GM19099 (cell line): ENCODE data around the gene ZDHHC8.

ENCODE experiments used
- POLR2A ChIP-seq: IDR thresholded peaks from 3 replicates; pipeline ENCODE4 v1.6.1; 2011; ENCODE audit warnings: low read depth; ENCODE audit not compliant: insufficient read length; ENCODE audit errors: extremely low read depth

The ZDHHC8 gene

GRCh38 chr22:20138868-20139267 is 7.3 kb downstream of the ZDHHC8 start:
- no peak for TF ChIP-seq POLR2A

- TF ChIP-seq POLR2A: no peak
These were observed 7.9 kb downstream of the ZDHHC8 start for GRCh38 chr22:20139391-20140106.

- TF ChIP-seq POLR2A: no peak
These were observed 8.5 kb downstream of the ZDHHC8 start for GRCh38 chr22:20140107-20140445.

GRCh38 chr22:20140521-20140964 is 8.9 kb downstream of the ZDHHC8 start:
- no peak for TF ChIP-seq POLR2A

- TF ChIP-seq POLR2A: no peak
These were observed 9.8 kb downstream of the ZDHHC8 start for GRCh38 chr22:20141186-20142077.

GRCh38 chr22:20142711-20143621 is 11.4 kb downstream of the ZDHHC8 start:
- TF ChIP-seq POLR2A: no peak

- no peak for TF ChIP-seq POLR2A
These were observed 12.5 kb downstream of the ZDHHC8 start for GRCh38 chr22:20143883-20144665.

GRCh38 chr22:20145206-20145831 is 13.7 kb downstream of the ZDHHC8 start:
- no peak for TF ChIP-seq POLR2A

GRCh38 chr22:20145832-20146223 is 14.2 kb downstream of the ZDHHC8 start:
- no peak for TF ChIP-seq POLR2A

- no peak for TF ChIP-seq POLR2A
These were observed 15.2 kb downstream of the ZDHHC8 start for GRCh38 chr22:20146777-20147176.

- TF ChIP-seq POLR2A: no peak
These were observed 15.8 kb downstream of the ZDHHC8 start for GRCh38 chr22:20147237-20147988.

- TF ChIP-seq POLR2A: no peak
These were observed 16.8 kb downstream of the ZDHHC8 start for GRCh38 chr22:20148414-20148813.

- TF ChIP-seq POLR2A: no peak
These were observed 17.9 kb downstream of the ZDHHC8 start for GRCh38 chr22:20149257-20150250.
